SK-N-MC (cell line): ENCODE results near the gene C6orf132.
A peak's percentile ranks its signal among the peaks of the same experiment; 100 is the strongest.

Source experiments
- DNase-seq: peaks from one replicate; pipeline ENCODE4 v3.0.0-alpha.2; 2011; ENCODE audit warnings: low read depth, low spot score
- H3K27ac ChIP-seq: fragments of 200-600 bp; sonication (generic); 2 replicates; pipeline ENCODE4 v1.5.1; 2016; ENCODE audit warnings: mixed run types
- H3K36me3 ChIP-seq: fragments of 200-600 bp; sonication (generic); 2 replicates; pipeline ENCODE4 v1.6.1; 2017; ENCODE audit warnings: antibody characterized with exemption, low read length, mixed read lengths; ENCODE audit not compliant: insufficient read depth
- H3K4me3 ChIP-seq: fragments of 200-600 bp; sonication (generic); 2 replicates; pipeline ENCODE4 v1.5.1; 2016
- H3K9ac ChIP-seq: fragments of 200-600 bp; sonication (generic); 2 replicates; pipeline ENCODE4 v1.8.0; 2017; ENCODE audit warnings: mixed run types, mixed read lengths; ENCODE audit not compliant: insufficient read length
- H3K9me3 ChIP-seq: fragments of 200-600 bp; sonication (generic); 2 replicates; pipeline ENCODE4 v1.6.1; 2017; ENCODE audit warnings: low read depth, mild to moderate bottlenecking, antibody characterized with exemption, low read length, moderate library complexity, mixed read lengths
- EZH2 ChIP-seq: fragments of 200-600 bp; sonication (generic); IDR thresholded peaks from one replicate; pipeline ENCODE4 v1.6.1; 2017; ENCODE audit warnings: antibody characterized with exemption
- FOXP2 ChIP-seq: optimal IDR thresholded peaks from 2 replicates; pipeline ENCODE3; 2011; ENCODE audit warnings: mild to moderate bottlenecking, moderate library complexity; ENCODE audit not compliant: insufficient read depth; ENCODE audit errors: extremely low read length, control extremely low read depth
- POLR2AphosphoS5 ChIP-seq: IDR thresholded peaks from 2 replicates; pipeline ENCODE4 v1.6.1; 2012; ENCODE audit warnings: mild to moderate bottlenecking, low read depth, low read length, borderline replicate concordance

The C6orf132 gene

DNA sequence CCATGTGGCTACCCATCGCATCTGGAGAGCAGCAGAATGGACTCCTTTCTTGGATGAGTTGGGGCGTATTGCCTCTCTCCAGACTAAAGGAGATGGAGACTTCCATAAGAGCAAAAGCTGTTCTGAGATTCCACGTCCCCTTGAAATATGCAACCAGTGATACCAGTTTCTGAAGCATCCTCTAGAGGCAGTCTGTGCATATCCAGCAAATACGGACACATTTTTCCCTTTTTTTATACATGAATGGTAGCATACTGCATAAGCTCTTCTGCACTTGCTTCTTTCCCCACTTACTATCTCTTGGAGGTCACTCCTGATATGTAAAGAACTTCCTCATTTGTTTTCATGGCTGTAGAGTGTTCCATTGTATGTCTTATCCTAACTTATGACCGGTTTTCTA is 57.5 kb downstream of the C6orf132 start:
- no peak overlapping the region for H3K4me3 ChIP-seq
- H3K9ac ChIP-seq: no peak overlapping the region
- no peak overlapping the region for H3K27ac ChIP-seq
- DNase-seq: no peak
- no peaks in the 10 kb centered on the region for H3K9me3 ChIP-seq
- no peak for TF ChIP-seq POLR2AphosphoS5
- no peak for TF ChIP-seq EZH2
- TF ChIP-seq FOXP2: no peak
- H3K36me3 ChIP-seq: no peaks in the 10 kb centered on the region

DNA sequence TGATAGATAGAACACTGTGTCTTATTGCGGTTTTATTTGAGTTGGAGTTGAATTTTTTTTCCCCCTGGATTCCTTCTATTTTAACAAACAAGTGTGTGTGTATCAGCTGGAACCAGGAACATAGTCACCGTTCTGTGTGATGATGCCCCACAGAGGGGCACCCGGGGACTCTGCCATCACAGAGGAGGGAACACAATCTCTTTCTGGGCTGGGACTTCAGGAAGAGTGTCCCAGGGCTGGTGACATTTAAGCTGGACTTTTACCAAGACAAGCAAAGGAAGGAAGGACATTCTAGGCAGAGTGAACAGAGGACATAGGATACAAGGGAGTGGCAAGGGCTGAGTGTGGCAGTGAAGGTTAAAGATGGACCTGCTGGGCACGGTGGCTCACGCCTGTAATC is 58.9 kb downstream of the C6orf132 start:
- TF ChIP-seq EZH2 (no peak), POLR2AphosphoS5 (no peak), FOXP2 (no peak)
- DNase-seq: no peak
- no peaks in the 10 kb centered on the region for H3K9me3 ChIP-seq
- no peak overlapping the region for H3K4me3 ChIP-seq
- H3K9ac ChIP-seq: no peak overlapping the region
- no peak overlapping the region for H3K27ac ChIP-seq
- H3K36me3 ChIP-seq: no peaks in the 10 kb centered on the region

GRCh38 chr6:42079941-42080464 is 62.4 kb downstream of the C6orf132 start:
- DNase-seq: no peak

DNA sequence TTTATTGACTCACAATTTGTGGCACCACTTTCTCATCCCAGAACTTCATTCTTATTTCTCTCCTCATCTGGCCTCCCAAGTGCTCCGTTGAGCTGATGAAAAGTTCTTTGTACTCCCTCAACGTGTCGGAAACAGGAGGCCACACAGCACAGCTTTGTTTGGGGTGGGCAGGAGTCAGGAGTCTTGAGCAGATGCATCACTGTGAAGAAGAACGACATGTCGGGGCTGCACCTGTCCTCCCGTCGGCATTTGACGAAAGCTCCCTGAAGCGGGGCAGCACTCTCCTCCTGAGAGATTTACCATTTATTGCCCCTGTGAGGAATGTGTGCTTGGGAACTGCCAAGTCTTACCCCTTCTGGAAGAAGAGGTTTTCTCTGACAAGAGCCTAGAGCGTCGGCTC is 64.0 kb downstream of the C6orf132 start:
- Histone ChIP-seq H3K27ac (no peak overlapping the region), H3K36me3 (peaks cover 6% of the 10 kb centered on the region; the same call in 1 of the 2 replicates)
- TF ChIP-seq POLR2AphosphoS5 (no peak), EZH2 (no peak), FOXP2 (no peak)

More at GRCh38 chr6:42079941-42080464, 62.4 kb downstream of the C6orf132 start:
- Histone ChIP-seq H3K4me3 (no peak overlapping the region), H3K9ac (no peak overlapping the region), H3K9me3 (no peaks in the 10 kb centered on the region), H3K27ac (no peak overlapping the region), H3K36me3 (peaks cover 6% of the 10 kb centered on the region; the same call in 1 of the 2 replicates)
- TF ChIP-seq EZH2 (no peak), FOXP2 (no peak), POLR2AphosphoS5 (no peak)

DNA sequence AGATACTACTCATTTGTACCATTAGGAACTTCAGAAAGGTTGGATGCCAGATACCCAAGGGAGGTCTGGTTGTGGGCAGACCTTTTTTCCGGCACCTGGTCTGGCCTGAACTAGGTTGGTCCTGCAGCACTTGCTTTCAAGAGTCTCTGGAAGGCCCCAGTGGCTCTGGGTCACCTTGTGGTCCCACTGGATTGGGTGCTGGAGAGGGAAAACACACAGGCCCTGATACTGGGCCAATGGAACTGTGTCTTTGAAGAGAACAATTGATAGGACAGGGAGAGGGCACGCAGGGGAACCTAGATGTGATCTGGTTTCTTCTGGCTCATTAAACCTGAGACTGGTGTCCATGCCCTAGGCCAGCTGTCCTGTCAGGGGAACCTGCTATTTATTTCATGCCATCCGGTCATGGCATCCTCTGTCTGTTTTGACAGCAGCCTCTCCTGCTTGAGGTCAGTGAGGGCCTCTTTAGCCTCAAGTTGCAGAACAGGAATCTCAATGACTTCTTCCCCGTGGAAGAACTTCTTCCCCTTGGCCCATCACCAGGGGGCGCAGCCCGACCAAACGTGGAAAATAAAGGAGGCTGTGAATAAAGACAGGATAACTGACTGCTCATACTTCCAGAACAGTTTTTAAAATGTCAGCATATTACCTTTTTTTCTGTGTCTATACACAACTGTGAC is 67.1 kb downstream of the C6orf132 start:
- Histone ChIP-seq H3K27ac (no peak overlapping the region), H3K36me3 (peaks cover 6% of the 10 kb centered on the region; the same call in 1 of the 2 replicates), H3K9me3 (no peaks in the 10 kb centered on the region), H3K4me3 (no peak overlapping the region), H3K9ac (no peak overlapping the region)
- no peak for TF ChIP-seq POLR2AphosphoS5
- TF ChIP-seq EZH2: no peak
- peak; percentile 14 for DNase-seq

More for the DNA sequence above, 64.0 kb downstream of the C6orf132 start:
- no peak overlapping the region for H3K4me3 ChIP-seq
- H3K9ac ChIP-seq: no peak overlapping the region
- H3K9me3 ChIP-seq: no peaks in the 10 kb centered on the region
- DNase-seq: no peak

- peaks cover 16% of the 10 kb centered on the region for H3K36me3 ChIP-seq
These were observed 69.1 kb downstream of the C6orf132 start for GRCh38 chr6:42073287-42073686.

DNA sequence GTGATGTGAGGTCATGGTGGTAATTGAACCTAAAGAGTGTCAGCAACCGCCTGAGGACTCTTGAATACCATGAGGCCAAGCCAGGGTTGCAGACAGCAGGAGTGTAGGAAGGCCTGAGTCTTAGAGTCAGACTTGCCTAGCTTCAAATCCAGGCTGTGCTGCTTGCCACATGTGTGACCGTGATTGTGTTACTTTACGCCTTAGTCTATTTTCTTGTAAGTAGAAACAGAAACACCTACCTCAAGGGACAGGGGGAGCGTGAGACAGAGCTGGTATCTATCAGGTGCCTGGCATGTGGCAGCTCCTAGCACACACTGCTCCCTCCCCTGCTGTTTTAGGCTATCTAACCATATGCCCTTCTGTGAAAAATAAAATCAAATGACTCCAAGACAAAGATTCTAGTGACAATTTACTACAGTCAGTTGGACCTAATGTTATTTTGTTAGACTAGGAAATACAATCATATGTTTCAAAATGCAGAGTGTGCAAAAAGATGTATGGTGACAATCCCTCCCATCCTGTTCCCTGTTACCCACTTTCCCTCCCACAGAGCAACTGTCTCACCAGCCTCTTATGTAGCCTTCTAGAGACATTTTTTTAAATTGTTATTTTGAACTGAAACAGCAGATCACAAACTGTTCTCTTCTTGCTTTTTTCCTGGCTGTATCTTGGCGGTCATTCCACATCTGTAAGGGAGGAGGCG is 70.4 kb downstream of the C6orf132 start:
- Histone ChIP-seq H3K9me3 (no peaks in the 10 kb centered on the region), H3K9ac (no peak overlapping the region), H3K27ac (no peak overlapping the region), H3K36me3 (peaks cover 19% of the 10 kb centered on the region), H3K4me3 (no peak overlapping the region)
- TF ChIP-seq FOXP2: no peak
- TF ChIP-seq POLR2AphosphoS5: no peak
- no peak for TF ChIP-seq EZH2
- no peak for DNase-seq

More at GRCh38 chr6:42073287-42073686, 69.1 kb downstream of the C6orf132 start:
- no peak for TF ChIP-seq FOXP2
- no peak for TF ChIP-seq POLR2AphosphoS5
- no peak for TF ChIP-seq EZH2
- no peak for DNase-seq
- H3K27ac ChIP-seq: no peak overlapping the region
- no peak overlapping the region for H3K4me3 ChIP-seq
- H3K9ac ChIP-seq: no peak overlapping the region
- no peaks in the 10 kb centered on the region for H3K9me3 ChIP-seq

DNA sequence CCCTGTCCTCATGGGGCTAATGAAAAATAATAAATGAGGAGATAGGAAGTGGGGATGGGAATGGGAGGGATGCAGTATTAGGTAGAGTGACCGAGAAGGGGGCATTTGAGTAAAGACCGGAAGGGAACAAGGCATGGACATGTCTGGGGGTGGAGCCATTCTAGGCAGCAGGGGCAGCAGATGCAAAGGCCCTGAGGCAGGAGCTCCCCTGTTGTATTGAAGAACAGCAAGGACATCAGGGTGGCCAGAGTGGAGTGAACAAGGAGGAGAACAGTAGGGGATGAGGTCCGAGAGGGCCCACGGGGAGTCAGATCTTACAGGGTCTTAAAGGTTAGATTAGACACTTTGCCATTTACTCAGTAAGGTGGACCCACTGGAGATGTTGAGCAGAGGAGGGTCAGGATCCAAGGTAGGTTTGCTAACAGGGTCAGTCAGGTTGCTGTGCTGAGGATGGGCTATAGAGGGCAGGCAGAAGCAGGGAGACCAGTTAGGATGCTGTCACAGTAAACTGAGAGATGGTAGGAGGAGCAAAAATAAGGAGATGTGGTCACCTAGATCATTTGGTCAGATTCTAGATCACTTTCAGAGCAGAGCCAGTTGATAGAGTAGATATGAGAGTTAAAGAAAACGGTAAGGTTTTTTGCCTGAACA is 73.4 kb downstream of the C6orf132 start:
- no peak for DNase-seq
- Histone ChIP-seq H3K9me3 (no peaks in the 10 kb centered on the region), H3K9ac (no peak overlapping the region), H3K27ac (no peak overlapping the region), H3K36me3 (peaks cover 33% of the 10 kb centered on the region), H3K4me3 (no peak overlapping the region)
- TF ChIP-seq POLR2AphosphoS5 (no peak; the same call in 1 of the 2 replicates), EZH2 (no peak), FOXP2 (no peak)
